Hepatocyte (in vitro differentiated cells): ENCODE measurements around the gene CCDC9B.

ENCODE experiments used
- CTCF ChIP-seq: fragments of 200-600 bp; sonication (generic); IDR thresholded peaks from 2 replicates; pipeline ENCODE4 v1.5.1; 2016; ENCODE audit warnings: antibody characterized with exemption, mild to moderate bottlenecking; ENCODE audit not compliant: poor library complexity
- EZH2 ChIP-seq: fragments of 200-600 bp; sonication (generic); IDR thresholded peaks from 2 replicates; pipeline ENCODE4 v1.6.1; 2016; ENCODE audit warnings: antibody characterized with exemption, mild to moderate bottlenecking, borderline replicate concordance
- EZH2phosphoT487 ChIP-seq: fragments of 200-600 bp; sonication (generic); IDR thresholded peaks from one replicate; pipeline ENCODE4 v1.6.1; 2018; ENCODE audit warnings: antibody characterized with exemption, mild to moderate bottlenecking, low read depth, moderate library complexity; ENCODE audit not compliant: unreplicated experiment, severe bottlenecking

- TF ChIP-seq CTCF: no peak
- TF ChIP-seq EZH2phosphoT487: no peak
- TF ChIP-seq EZH2: no peak
Measured at GRCh38 chr15:40335938-40336743, 4.6 kb downstream of the CCDC9B start.
